HG03103 (cell line): ENCODE measurements around the gene SH2D3C.

Source experiments
- ATAC-seq: cut with Tn5 transposase; IDR thresholded peaks from one replicate; pipeline ENCODE4 v1.9.1; 2021; ENCODE audit warnings: low read depth; ENCODE audit not compliant: unreplicated experiment

SH2D3C gene

DNA sequence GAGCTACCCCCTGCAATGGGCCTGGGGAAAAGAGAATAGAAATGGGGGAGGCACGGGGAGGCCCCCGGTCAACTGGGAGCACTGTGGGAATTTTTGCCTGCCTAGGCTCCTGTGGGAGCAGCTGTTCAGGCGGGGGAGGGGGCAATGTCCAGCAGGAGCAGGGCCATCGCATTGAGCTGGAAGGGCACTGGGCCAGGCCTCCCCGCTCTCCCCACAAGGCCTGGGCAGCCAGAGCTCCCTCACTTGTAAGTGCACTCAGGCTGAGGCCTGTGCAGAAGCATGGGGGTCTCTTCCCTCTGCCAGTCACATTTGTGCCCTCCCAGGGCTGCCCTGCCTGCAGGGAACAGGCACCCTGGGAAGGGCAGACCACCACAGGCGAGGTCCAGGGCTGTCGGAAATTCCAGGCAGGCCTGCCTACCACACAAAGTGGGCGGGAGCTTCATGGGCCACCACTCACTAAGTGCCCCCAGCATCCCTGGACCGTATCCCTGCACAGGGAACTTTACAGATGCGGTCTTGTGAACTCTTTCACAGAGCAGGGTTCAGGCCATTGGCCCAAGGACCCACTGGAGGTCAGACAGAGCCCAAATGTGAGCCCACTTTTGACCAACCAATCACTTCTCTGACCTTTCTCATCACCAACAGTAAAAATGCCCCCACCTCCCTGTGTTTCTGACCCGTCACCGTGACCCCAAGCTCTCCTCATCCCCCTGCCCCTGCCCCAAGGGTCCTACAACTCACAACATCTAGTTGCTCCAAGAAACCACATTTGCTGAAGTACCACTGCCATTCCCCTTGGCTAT is 72.7 kb downstream of the SH2D3C start:
- ATAC-seq, result no peak

DNA sequence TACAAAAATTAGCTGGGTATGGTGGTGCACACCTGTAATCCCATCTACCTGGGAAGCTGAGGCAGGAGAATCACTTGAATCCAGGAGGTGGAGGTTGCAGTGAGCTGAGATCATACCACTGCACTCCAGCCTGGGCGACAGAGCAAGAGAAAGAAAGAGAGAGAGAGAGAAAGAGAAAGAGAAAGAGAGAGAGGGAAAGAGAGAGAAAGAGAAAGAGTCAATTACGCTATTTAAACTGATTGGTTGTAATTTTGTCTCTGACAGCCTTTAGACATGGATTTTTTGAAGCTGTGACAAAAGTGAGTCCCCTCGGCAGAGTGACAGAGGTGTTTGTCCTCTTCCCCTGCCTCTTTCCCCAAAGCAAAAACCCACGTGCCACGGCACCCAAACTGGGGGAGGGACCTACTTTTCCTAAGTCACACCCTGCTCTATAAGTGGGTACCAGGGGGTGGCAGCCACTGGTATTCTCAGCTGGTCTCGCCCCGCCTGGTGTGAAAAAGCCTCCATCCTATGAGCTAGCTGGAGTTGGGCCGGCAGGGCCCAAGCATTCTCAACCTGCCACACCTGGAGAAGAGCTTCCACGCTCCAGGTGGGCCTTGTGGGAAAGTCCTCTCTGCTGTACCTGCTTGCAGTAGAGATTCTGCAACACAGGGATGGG is 75.0 kb downstream of the SH2D3C start:
- ATAC-seq, result no peak

DNA sequence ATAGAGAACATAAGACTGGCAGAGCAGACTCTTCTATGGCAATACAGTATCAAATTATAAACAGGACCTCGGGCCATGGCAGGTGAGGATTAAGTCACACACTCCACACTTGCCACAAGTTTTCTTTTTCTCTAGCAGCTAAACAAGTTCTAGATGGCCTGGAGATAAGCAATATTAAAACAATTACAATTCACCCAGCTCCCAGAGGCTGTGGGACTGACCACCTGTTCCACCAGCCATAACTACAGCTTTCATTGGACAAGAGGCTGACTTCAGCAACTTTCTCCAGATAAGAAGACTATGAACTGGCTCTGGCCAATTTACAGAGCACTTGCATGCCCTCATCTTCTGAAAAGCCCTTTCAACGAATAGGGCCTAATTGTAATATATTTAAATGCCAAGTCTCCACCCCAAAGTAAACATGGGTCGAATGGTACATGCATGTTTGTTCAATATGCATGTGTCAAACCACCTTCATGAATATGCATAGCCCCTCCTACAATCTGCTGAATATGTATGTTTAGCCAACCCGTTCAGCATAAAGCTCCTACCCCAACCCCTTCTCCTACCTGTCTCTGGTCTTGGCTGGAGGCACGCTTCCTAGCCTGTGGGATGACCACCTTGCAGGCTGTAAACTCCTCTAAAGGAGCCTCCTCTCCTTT is 77.7 kb downstream of the SH2D3C start:
- no peak for ATAC-seq

DNA sequence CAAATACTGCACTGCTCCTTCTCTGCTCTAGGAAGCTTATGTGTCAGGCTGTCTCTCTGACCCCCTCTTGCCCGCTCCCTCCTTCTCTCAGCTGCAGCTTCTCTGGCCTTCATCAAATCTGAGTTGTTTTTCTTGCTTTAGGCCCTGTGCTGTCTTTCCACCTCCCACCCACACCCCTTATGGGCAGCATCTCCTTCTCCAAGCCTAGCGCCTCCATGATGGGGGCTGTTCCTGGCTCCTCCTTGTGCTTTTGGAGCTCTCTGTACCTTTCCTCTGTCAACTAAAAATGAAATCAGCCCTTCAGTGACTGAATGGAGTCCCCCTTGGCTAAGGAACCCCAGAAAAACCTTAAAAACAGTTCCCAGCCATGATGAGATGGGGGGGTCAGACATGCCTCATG is 78.3 kb downstream of the SH2D3C start:
- ATAC-seq, result no peak

DNA sequence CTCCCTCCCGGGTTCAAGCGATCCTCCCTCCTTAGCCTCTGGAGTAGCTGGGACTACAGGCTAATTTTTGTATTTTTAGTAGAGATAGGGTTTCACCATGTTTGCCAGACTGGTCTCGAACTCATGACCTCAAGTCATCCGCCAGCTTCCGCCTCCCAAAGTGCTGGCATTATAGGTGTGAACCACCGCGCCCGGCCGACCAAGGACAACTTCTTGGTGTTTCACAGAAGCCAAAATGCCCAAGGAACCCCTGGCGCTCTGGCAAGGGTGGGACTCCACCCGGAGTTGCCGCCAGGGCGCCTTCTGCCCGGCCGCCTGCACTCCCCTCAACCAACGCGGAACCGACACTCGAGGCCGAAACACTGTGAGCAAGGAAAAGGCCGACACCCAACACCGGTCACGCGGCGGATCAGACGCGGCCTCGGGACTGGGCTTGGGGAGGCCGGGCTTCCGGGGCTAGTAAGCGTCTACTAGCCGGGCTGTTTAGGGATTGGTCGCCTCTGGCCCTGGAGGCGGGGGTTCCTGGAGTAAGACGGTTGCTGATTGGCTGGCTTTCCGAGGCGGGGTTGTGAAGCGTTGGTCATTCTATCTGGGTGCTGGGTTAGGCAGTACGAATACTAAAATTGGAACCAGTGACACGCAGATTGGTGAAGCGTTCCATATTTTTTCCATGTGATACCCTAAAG is 79.3 kb downstream of the SH2D3C start:
- peak; percentile 74 for ATAC-seq

DNA sequence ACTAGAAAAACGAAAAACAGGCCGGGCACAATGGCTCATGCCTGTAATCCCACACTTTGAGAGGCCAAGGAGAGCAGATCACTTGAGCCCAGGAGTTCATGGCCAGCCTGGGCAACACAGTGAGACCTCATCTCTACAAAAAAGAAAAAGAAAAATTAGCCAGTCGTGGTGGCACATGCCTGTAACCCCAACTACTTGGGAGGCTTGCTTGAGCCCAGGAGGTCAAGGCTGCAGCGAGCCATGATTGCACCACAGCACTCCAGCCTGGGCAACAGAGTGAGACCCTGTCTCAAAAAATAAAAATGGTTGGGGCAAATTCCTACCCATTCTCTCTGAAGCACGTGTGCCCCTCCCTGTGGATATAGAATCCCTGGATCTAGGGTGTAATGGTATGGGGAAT is 80.1 kb downstream of the SH2D3C start:
- ATAC-seq, result no peak

DNA sequence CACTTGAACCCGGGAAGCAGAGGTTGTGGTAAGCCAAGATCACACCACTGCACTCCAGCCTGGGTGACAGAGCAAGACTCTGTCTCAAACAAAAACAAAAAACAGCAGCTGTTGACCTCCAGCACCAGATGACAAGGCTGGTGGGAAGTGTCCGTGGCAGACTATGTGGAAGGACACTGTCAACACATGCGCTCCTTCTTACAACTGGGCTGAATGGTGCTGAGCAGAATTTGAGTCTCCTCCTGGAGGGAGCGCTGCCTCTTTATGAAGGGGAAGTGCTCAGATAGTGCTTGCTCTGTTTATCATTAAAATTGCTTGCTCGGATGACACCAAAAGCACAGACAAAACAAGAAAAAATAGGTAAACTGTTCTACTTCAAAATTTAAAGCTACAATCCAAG is 80.9 kb downstream of the SH2D3C start:
- no peak for ATAC-seq

DNA sequence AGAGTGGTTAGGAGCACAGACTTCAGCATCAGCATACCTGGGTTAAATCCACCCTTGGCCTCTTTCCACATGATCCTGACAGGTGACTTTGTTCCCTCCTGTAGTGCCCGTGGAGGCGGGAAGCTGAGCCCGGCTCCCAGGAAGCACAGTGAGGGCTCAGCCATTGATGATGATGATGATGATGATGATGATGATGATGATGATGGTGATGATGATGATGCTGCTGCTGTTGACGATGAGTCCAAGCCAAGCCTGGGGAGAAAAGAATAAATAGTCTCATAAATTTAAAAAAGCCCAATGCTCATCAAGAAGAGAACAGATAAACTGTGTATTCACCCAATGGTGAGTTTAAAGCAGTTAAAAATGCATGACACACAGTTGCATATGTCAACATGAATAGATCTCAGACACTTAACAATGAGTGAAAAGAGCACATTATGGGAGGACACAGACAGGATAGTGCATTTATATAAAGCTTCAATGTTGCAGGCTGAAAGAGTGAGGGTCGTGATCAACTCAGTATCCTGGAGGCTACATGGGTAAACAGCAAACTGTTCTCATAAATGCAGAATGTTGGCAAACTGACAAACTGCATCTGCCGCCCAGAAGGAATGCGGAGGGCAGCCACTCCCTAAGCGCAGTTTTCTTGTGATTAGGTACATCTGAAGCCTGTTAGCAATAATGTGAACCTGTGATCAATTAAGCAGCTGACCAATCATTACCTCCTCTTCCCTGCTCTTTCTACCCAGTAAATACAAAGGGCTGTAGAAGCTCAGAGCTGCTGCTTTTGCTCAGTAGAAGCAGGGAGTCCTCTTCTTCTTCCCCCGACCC is 83.4 kb downstream of the SH2D3C start:
- no peak for ATAC-seq

DNA sequence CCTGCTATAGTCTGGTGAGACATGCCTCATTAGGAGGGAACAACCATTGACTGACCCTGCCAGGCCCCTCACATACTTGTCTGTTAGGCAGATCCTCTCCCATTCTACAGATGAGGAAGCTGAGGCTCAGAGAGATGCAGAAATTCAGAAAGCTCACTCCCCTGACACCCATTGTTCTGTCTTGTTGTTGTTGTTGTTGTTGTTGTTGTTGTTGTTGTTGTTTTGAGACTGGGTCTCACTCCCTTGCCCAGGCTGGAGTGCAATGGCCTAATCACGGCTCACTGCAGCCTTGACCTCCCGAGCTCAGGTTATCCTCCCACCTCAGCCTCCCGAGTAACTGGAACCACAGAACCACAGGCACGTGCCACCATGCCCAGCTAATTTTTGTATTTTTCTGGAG is 84.8 kb downstream of the SH2D3C start:
- no peak for ATAC-seq

DNA sequence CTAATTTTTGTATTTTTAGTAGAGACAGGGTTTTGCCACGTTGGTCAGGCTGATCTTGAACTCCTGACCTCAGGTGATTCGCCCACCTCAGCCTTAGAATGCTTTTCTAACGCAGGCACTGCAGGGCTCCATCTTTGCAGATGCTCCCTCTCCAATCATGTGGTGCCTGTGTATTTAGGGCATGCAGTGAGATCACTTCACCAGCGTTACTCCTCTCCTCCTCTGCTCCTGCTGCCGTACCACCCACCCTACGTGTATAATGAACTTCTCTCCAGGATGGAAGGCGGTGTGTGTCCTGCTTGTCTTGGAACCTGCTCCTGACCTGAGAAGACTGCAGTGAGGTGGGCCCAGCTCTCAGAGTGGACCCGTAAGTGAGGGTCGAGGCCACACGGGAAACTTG is 85.3 kb downstream of the SH2D3C start:
- no peak for ATAC-seq

DNA sequence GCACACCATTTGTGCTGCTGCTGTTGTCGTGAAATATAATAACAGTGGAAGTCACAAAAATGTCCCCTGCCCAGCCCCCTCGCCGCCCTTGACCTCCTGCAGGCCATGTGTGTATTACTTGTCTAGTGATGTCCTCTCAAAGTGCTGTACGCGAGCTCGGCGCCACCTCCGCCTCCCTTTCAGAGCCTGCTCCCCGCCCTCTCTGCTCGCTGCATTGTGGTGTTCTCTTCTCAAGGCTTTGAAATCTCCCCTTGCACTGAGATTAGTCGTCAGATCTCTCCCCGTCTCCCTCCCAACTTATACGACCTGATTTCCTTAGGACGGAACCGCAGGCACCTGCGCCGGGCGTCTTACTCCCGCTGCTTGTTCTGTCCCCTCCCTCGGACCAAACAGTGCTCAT is 86.4 kb downstream of the SH2D3C start:
- ATAC-seq, result no peak

DNA sequence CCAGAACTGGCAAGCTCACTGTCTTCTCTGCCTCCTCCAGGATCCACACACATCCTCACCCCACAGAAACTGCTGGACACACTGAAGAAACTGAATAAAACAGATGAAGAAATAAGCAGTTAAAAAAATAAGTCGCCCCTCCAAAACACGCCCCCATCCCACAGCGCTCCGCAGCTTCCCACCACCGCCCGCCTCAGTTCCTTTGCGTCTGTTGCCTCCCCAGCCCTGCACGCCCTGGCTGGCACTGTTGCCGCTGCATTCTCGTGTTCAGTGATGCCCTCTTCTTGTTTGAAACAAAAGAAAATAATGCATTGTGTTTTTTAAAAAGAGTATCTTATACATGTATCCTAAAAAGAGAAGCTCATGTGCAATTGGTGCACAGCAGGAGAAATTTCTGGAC is 87.7 kb downstream of the SH2D3C start:
- no peak for ATAC-seq

DNA sequence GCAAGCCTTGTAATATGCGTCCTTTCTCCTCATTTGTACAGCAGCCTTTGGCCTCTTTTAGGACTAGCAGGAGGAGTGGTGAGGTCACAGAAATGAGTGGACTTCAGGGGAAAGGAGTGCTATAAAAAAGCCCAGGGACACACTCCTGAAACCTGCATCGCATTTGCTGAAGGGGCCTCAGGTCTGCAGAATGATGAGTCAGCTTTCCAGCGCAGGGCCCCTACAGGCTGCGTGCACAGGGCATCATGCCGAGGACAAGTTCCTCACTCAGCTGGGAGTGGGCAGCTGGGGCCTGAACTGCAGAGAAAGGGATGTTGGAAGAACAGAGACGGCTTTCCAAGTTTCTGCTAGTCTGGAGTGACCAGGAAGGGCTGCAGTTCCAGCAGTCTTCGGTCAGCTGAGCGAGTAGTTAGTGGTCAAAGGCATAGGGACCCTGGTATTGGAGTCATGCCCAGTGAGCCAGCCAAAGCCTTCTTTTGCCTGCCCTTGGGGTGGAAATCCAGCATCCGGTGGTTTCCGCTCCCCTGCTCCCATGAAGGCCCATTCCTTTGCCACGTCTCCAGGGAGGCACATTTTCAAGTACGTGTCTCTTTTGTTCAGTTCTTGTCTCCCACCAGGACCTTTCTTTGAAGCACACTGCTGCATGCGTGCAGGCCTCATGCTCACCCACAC is 89.0 kb downstream of the SH2D3C start:
- ATAC-seq, result no peak
